ENCODE measurements around the gene RADIL. TPM values are rescaled to one million over a fixed set of nuclear protein-coding genes. Genes with fewer than 3 reads are reported as not detected.
"Not testable (repeated sequence)": the region's sequence is repeated elsewhere in the genome, so short reads cannot be mapped to it uniquely, and the experiment has no call there.

The RADIL gene
- total and polyA plus RNA-seq, 4 donors = 0.25 to 15.0 (median 7.5) TPM

GRCh38 chr7:4906682-4907081 lies 23.2 kb upstream of the RADIL start:
- ATAC-seq (ENCODE audit: low FRiP score) = no peak
- Histone ChIP-seq H3K4me1 (ENCODE audit: control insufficient read depth in 1 of 2, insufficient read depth in 2 of 2, low read length in 2 of 2) (no peaks in the 10 kb centered on the region), H3K36me3 (ENCODE audit: control insufficient read depth in 1 of 2, insufficient read depth in 2 of 2, low read length in 1 of 2) (no peaks in the 10 kb centered on the region), H3K27ac (ENCODE audit: low read depth in 1 of 2, low read length in 2 of 2) (no peak overlapping the region), H3K9me3 (ENCODE audit: control insufficient read depth, low read length) (peaks cover 3% of the 10 kb centered on the region), H3K4me3 (ENCODE audit: low read length in 2 of 2) (no peak overlapping the region), H3K27me3 (ENCODE audit: control insufficient read depth in 1 of 2, insufficient read depth in 2 of 2, low read length in 1 of 2) (no peaks in the 10 kb centered on the region)
- WGBS, 2 donors = 86 to 89% methylated on average over 1 of the region's 1 CpG
- intact Hi-C loops (cut with DNase I) = no loop called here
- no peak for DNase-seq

DNA sequence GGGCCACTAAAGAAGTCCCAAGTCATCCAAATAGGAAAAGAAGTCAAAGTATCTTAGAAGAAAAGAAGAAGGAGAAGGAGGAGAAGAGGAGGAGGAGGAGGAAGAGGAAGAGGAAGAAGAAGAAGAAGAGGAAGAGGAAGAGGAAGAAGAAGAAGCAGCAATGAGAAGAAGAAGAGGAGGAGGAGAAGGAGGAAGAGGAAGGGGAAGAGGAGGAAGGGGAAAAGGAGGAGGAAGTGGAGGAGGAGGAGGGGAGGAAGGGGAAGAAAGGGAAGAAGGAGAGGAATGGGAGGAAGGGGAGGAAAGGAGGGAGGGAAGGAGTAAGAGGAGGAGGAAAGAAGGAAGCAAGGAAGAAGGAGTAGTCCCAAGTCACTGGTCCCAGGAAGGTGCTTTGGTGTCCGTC lies 21.7 kb upstream of the RADIL start:
- Histone ChIP-seq H3K4me1 (ENCODE audit: control insufficient read depth in 1 of 2, insufficient read depth in 2 of 2, low read length in 2 of 2) (no peaks in the 10 kb centered on the region), H3K9me3 (ENCODE audit: control insufficient read depth, low read length) (peaks cover 3% of the 10 kb centered on the region), H3K27me3 (ENCODE audit: control insufficient read depth in 1 of 2, insufficient read depth in 2 of 2, low read length in 1 of 2) (no peaks in the 10 kb centered on the region), H3K27ac (ENCODE audit: low read depth in 1 of 2, low read length in 2 of 2) (no peak overlapping the region), H3K36me3 (ENCODE audit: control insufficient read depth in 1 of 2, insufficient read depth in 2 of 2, low read length in 1 of 2) (no peaks in the 10 kb centered on the region), H3K4me3 (ENCODE audit: low read length in 2 of 2) (no peak overlapping the region)
- no peak for ATAC-seq (ENCODE audit: low FRiP score)
- WGBS, 2 donors = 83 to 100% methylated on average over 1 of the region's 1 CpG
- no peak for DNase-seq
- intact Hi-C loops (cut with DNase I) = no loop called here

DNA sequence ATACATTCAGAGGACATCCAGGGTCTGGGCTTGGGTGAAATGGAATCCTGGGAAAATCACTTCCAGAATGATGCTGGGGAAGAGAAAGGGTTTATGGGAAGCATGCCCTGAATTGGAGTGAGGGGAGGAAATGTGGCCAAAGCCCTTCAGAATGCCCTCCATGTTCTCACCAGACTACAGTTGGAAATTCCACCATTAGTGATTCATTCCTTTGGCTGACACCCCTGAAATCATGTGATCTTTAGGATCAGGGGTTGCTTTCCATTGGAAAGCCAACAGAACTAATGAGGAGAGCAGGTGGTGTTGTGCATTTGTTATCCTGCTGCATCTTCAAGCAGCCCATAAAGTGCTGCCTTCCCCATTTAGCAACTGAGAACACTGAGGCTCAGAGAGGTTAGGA lies 20.8 kb upstream of the RADIL start:
- Histone ChIP-seq H3K4me3 (ENCODE audit: low read length in 2 of 2) (no peak overlapping the region), H3K4me1 (ENCODE audit: control insufficient read depth in 1 of 2, insufficient read depth in 2 of 2, low read length in 2 of 2) (no peaks in the 10 kb centered on the region), H3K36me3 (ENCODE audit: control insufficient read depth in 1 of 2, insufficient read depth in 2 of 2, low read length in 1 of 2) (no peaks in the 10 kb centered on the region), H3K27me3 (ENCODE audit: control insufficient read depth in 1 of 2, insufficient read depth in 2 of 2, low read length in 1 of 2) (no peaks in the 10 kb centered on the region), H3K9me3 (ENCODE audit: control insufficient read depth, low read length) (peaks cover 3% of the 10 kb centered on the region), H3K27ac (ENCODE audit: low read depth in 1 of 2, low read length in 2 of 2) (no peak overlapping the region)
- intact Hi-C loops (cut with DNase I) = no loop called here
- DNase-seq (no peak), ATAC-seq (ENCODE audit: low FRiP score) (no peak)

- no peaks in the 10 kb centered on the region for H3K36me3 ChIP-seq (ENCODE audit: control insufficient read depth in 1 of 2, insufficient read depth in 2 of 2, low read length in 1 of 2)
- H3K27me3 ChIP-seq (ENCODE audit: control insufficient read depth in 1 of 2, insufficient read depth in 2 of 2, low read length in 1 of 2) = no peaks in the 10 kb centered on the region
- intact Hi-C loops (cut with DNase I) = no loop called here
- H3K4me1 ChIP-seq (ENCODE audit: control insufficient read depth in 1 of 2, insufficient read depth in 2 of 2, low read length in 2 of 2) = no peaks in the 10 kb centered on the region
- WGBS, 2 donors = 86 to 88% methylated on average over 11 of the region's 11 CpGs
- ATAC-seq (ENCODE audit: low FRiP score) (no peak), DNase-seq (no peak)
- H3K9me3 ChIP-seq (ENCODE audit: control insufficient read depth, low read length) = peaks cover 4% of the 10 kb centered on the region
- no peak overlapping the region for H3K27ac ChIP-seq (ENCODE audit: low read depth in 1 of 2, low read length in 2 of 2)
- no peak overlapping the region for H3K4me3 ChIP-seq (ENCODE audit: low read length in 2 of 2)
These were observed 12.2 kb upstream of the RADIL start for GRCh38 chr7:4895766-4896165.

DNA sequence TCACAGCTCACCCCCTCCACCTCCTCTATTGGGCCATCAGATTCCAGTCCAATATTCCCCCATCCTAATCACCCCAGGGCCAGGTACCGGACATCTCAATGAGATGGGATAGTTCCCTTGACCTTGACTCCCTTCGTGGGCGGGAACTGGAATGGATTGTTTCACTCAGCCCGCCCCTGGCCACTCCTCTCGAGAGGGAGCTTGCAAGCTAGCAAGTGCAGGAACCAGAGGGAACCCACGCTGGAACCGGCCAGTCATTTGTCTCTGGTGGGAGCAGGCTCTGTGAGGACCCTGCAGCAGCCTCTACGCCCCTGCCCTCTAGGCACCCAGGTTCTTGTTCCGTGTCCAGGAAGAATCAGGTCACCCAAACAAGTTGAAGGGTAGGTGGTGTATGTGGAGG lies 11.0 kb upstream of the RADIL start:
- WGBS, 2 donors = 92 to 95% methylated on average over 9 of the region's 9 CpGs
- ATAC-seq (ENCODE audit: low FRiP score) (no peak), DNase-seq (no peak)
- no peaks in the 10 kb centered on the region for H3K27me3 ChIP-seq (ENCODE audit: control insufficient read depth in 1 of 2, insufficient read depth in 2 of 2, low read length in 1 of 2)
- H3K9me3 ChIP-seq (ENCODE audit: control insufficient read depth, low read length) = peaks cover 4% of the 10 kb centered on the region
- intact Hi-C loops (cut with DNase I) = no loop called here
- H3K4me3 ChIP-seq (ENCODE audit: low read length in 2 of 2) = no peak overlapping the region
- no peaks in the 10 kb centered on the region for H3K36me3 ChIP-seq (ENCODE audit: control insufficient read depth in 1 of 2, insufficient read depth in 2 of 2, low read length in 1 of 2)
- no peaks in the 10 kb centered on the region for H3K4me1 ChIP-seq (ENCODE audit: control insufficient read depth in 1 of 2, insufficient read depth in 2 of 2, low read length in 2 of 2)
- H3K27ac ChIP-seq (ENCODE audit: low read depth in 1 of 2, low read length in 2 of 2) = no peak overlapping the region

- H3K27ac ChIP-seq (ENCODE audit: low read depth in 1 of 2, low read length in 2 of 2) = no peak overlapping the region
- no peaks in the 10 kb centered on the region for H3K36me3 ChIP-seq (ENCODE audit: control insufficient read depth in 1 of 2, insufficient read depth in 2 of 2, low read length in 1 of 2)
- 87% methylated on average over 8 of the region's 8 CpGs for WGBS, 2 donors
- peaks cover 4% of the 10 kb centered on the region for H3K9me3 ChIP-seq (ENCODE audit: control insufficient read depth, low read length)
- H3K4me3 ChIP-seq (ENCODE audit: low read length in 2 of 2) = no peak overlapping the region
- DNase-seq (no peak), ATAC-seq (ENCODE audit: low FRiP score) (no peak)
- H3K4me1 ChIP-seq (ENCODE audit: control insufficient read depth in 1 of 2, insufficient read depth in 2 of 2, low read length in 2 of 2) = no peaks in the 10 kb centered on the region
- intact Hi-C loops (cut with DNase I) = no loop called here
- H3K27me3 ChIP-seq (ENCODE audit: control insufficient read depth in 1 of 2, insufficient read depth in 2 of 2, low read length in 1 of 2) = no peaks in the 10 kb centered on the region
These were observed 10.5 kb upstream of the RADIL start for GRCh38 chr7:4893929-4894475.

DNA sequence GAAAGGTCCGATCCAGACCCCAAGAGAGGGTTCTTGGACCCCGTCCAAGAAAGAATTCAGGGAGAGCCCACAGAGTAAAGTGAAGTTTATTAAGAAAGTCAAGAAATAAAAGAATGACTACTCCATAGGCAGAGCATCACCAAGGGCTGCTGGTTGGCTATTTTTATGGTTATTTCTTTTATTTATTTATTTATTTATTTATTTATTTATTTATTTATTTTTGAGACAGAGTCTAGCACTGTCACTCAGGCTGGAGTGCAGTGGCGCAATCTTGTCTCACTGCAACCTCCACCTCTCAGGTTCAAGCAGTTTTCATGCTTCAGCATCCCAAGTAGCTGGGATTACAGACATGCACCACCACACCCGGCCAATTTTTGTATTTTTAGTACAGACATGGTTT lies 9.7 kb upstream of the RADIL start:
- DNase-seq; ATAC-seq (ENCODE audit: low FRiP score); H3K9me3 ChIP-seq (ENCODE audit: control insufficient read depth, low read length); H3K36me3 ChIP-seq (ENCODE audit: control insufficient read depth in 1 of 2, insufficient read depth in 2 of 2, low read length in 1 of 2); H3K4me3 ChIP-seq (ENCODE audit: low read length in 2 of 2); intact Hi-C loops (cut with DNase I); H3K4me1 ChIP-seq (ENCODE audit: control insufficient read depth in 1 of 2, insufficient read depth in 2 of 2, low read length in 2 of 2); H3K27me3 ChIP-seq (ENCODE audit: control insufficient read depth in 1 of 2, insufficient read depth in 2 of 2, low read length in 1 of 2); H3K27ac ChIP-seq (ENCODE audit: low read depth in 1 of 2, low read length in 2 of 2): not testable (repeated sequence)
- 70 to 77% methylated on average over 4 of the region's 4 CpGs for WGBS, 2 donors

DNA sequence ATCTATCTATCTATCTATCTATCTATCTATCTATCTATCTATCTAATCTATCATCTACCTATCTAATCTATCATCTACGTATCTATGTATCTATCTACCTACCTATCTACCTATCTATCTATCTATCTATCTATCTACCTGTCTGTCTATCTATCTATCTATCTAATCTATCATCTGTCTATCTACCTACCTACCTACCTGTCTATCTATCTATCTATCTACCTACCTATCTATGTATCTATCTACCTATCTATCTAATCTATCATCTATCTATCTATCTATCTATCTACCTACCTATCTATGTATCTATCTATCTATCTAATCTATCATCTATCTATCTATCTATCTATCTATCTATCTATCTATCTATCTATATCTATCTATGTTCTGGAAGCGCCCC lies 8.0 kb upstream of the RADIL start:
- H3K9me3 ChIP-seq (ENCODE audit: control insufficient read depth, low read length); H3K36me3 ChIP-seq (ENCODE audit: control insufficient read depth in 1 of 2, insufficient read depth in 2 of 2, low read length in 1 of 2); DNase-seq; H3K4me3 ChIP-seq (ENCODE audit: low read length in 2 of 2); H3K4me1 ChIP-seq (ENCODE audit: control insufficient read depth in 1 of 2, insufficient read depth in 2 of 2, low read length in 2 of 2); intact Hi-C loops (cut with DNase I); ATAC-seq (ENCODE audit: low FRiP score); H3K27me3 ChIP-seq (ENCODE audit: control insufficient read depth in 1 of 2, insufficient read depth in 2 of 2, low read length in 1 of 2); H3K27ac ChIP-seq (ENCODE audit: low read depth in 1 of 2, low read length in 2 of 2): not testable (repeated sequence)
- 71 to 78% methylated on average over 2 of the region's 2 CpGs for WGBS, 2 donors

DNA sequence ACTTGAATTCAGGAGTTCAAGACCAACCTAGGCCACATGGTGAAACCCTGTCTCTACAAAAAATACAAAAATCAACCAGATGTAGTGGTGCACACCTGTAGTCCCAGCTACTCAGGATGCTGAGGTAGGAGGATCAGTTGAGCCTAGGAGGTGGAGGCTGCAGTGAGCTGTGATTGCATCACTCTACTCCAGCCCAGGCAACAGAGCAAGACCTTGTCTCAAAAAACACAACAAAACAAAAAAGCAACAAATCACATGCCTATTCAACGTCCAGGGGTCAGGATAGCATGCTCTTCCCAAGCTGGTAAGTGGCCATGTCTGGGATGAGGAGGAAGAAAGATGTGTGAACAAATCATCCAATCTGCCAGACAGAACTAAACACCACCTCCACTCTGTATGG lies 6.2 kb upstream of the RADIL start:
- Histone ChIP-seq H3K36me3 (ENCODE audit: control insufficient read depth in 1 of 2, insufficient read depth in 2 of 2, low read length in 1 of 2) (no peaks in the 10 kb centered on the region), H3K27ac (ENCODE audit: low read depth in 1 of 2, low read length in 2 of 2) (no peak overlapping the region), H3K9me3 (ENCODE audit: control insufficient read depth, low read length) (peaks cover 3% of the 10 kb centered on the region), H3K4me3 (ENCODE audit: low read length in 2 of 2) (no peak overlapping the region), H3K4me1 (ENCODE audit: control insufficient read depth in 1 of 2, insufficient read depth in 2 of 2, low read length in 2 of 2) (no peaks in the 10 kb centered on the region), H3K27me3 (ENCODE audit: control insufficient read depth in 1 of 2, insufficient read depth in 2 of 2, low read length in 1 of 2) (no peaks in the 10 kb centered on the region)
- ATAC-seq (ENCODE audit: low FRiP score) (no peak), DNase-seq (no peak)
- intact Hi-C loops (cut with DNase I) = no loop called here
- WGBS, 2 donors = 58% methylated on average over 1 of the region's 1 CpG

All from aorta (tissue), 5 donors.